Measurements from ENCODE around the gene PEX14.

DNA sequence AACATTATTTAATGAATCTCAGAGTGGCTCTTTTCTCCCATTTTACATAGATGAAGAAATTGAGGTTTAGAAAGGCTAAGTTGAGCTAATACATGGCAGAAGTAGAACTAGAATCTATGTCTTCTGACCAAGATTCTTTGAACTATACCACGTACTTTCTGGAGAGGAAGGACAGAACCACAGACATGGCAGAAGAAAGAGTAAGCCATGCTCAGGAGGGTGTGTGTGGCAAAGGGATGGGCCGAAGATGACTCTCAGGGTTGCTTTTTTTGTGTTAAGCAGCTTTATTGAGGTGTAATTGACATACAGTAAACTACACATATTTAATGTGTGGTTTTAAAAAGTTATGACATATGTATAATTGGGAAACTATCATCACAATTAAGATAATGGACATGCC lies 69.5 kb downstream of the PEX14 start:
- TF ChIP-seq RARB (CRISPR knock-in tag; IDR thresholded peaks at IDR 0.05) = no peak
- TF ChIP-seq, protein P1, sequence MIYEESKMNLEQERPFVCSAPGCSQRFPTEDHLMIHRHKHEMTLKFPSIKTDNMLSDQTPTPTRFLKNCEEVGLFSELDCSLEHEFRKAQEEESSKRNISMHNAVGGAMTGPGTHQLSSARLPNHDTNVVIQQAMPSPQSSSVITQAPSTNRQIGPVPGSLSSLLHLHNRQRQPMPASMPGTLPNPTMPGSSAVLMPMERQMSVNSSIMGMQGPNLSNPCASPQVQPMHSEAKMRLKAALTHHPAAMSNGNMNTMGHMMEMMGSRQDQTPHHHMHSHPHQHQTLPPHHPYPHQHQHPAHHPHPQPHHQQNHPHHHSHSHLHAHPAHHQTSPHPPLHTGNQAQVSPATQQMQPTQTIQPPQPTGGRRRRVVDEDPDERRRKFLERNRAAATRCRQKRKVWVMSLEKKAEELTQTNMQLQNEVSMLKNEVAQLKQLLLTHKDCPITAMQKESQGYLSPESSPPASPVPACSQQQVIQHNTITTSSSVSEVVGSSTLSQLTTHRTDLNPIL (CRISPR knock-in tag; IDR thresholded peaks at IDR 0.05; ENCODE audit: low read depth) = no peak
- no peak for TF ChIP-seq PPARA (CRISPR knock-in tag; IDR thresholded peaks at IDR 0.05; ENCODE audit: borderline replicate concordance)
- TF ChIP-seq ZFP30 (CRISPR knock-in tag; IDR thresholded peaks at IDR 0.05) = no peak
- TF ChIP-seq ZNF565 (CRISPR knock-in tag; conservative IDR thresholded peaks at IDR 0.05; ENCODE audit: low read depth) = no peak
- TF ChIP-seq, protein P2, sequence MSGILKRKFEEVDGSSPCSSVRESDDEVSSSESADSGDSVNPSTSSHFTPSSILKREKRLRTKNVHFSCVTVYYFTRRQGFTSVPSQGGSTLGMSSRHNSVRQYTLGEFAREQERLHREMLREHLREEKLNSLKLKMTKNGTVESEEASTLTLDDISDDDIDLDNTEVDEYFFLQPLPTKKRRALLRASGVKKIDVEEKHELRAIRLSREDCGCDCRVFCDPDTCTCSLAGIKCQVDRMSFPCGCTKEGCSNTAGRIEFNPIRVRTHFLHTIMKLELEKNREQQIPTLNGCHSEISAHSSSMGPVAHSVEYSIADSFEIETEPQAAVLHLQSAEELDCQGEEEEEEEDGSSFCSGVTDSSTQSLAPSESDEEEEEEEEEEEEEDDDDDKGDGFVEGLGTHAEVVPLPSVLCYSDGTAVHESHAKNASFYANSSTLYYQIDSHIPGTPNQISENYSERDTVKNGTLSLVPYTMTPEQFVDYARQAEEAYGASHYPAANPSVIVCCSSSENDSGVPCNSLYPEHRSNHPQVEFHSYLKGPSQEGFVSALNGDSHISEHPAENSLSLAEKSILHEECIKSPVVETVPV (CRISPR knock-in tag; IDR thresholded peaks at IDR 0.05) = no peak
- no peak for TF ChIP-seq ARNTL (CRISPR knock-in tag; IDR thresholded peaks at IDR 0.05; ENCODE audit: borderline replicate concordance, low read depth)
- TF ChIP-seq ISL1 (CRISPR knock-in tag; IDR thresholded peaks at IDR 0.05) = no peak
- no peak for TF ChIP-seq BACH2 (CRISPR knock-in tag; IDR thresholded peaks at IDR 0.05; ENCODE audit: borderline replicate concordance)
- TF ChIP-seq, protein P3, sequence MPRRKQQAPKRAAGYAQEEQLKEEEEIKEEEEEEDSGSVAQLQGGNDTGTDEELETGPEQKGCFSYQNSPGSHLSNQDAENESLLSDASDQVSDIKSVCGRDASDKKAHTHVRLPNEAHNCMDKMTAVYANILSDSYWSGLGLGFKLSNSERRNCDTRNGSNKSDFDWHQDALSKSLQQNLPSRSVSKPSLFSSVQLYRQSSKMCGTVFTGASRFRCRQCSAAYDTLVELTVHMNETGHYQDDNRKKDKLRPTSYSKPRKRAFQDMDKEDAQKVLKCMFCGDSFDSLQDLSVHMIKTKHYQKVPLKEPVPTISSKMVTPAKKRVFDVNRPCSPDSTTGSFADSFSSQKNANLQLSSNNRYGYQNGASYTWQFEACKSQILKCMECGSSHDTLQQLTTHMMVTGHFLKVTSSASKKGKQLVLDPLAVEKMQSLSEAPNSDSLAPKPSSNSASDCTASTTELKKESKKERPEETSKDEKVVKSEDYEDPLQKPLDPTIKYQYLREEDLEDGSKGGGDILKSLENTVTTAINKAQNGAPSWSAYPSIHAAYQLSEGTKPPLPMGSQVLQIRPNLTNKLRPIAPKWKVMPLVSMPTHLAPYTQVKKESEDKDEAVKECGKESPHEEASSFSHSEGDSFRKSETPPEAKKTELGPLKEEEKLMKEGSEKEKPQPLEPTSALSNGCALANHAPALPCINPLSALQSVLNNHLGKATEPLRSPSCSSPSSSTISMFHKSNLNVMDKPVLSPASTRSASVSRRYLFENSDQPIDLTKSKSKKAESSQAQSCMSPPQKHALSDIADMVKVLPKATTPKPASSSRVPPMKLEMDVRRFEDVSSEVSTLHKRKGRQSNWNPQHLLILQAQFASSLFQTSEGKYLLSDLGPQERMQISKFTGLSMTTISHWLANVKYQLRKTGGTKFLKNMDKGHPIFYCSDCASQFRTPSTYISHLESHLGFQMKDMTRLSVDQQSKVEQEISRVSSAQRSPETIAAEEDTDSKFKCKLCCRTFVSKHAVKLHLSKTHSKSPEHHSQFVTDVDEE (CRISPR knock-in tag; IDR thresholded peaks at IDR 0.05) = no peak
- TF ChIP-seq ZNF70 (CRISPR knock-in tag; IDR thresholded peaks at IDR 0.05) = no peak

All from SK-N-SH treated with all-trans-retinoic acid at 6 μM for 48 hours (cell line).